Gastroesophageal sphincter (tissue), 4 donors: ENCODE data around the gene HES3. TPM values are rescaled to one million over a fixed set of nuclear protein-coding genes. Genes with fewer than 3 reads are reported as not detected.
A peak's percentile ranks its signal among the peaks of the same experiment; 100 is the strongest.

Experiments used
- ATAC-seq: fragments of 150-250 bp; one replicate; pipeline ENCODE4 v1.9.1; 2016; ENCODE audit warnings: mild to moderate bottlenecking, moderate library complexity
- H3K27ac ChIP-seq, 4 donors: fragments of 200-600 bp; sonication (generic) in 3 of 4; 1 replicate in 3 of 4; 2 replicates in 1 of 4; pipeline ENCODE4 v1.5.1; 2016 to 2019
- H3K27me3 ChIP-seq: fragments of 200-600 bp; sonication (generic); one replicate; pipeline ENCODE4 v1.5.1; 2019
- H3K36me3 ChIP-seq, 2 donors: fragments of 200-600 bp; sonication (generic); one replicate each; pipeline ENCODE4 v1.5.1; 2019; ENCODE audit warnings: control low read depth in 1 of 2
- H3K4me1 ChIP-seq, 3 donors: fragments of 200-600 bp; sonication (generic); 1 replicate in 2 of 3; 2 replicates in 1 of 3; pipeline ENCODE4 v1.5.1; 2016 to 2019; ENCODE audit warnings: control low read depth in 2 of 3
- H3K4me3 ChIP-seq, 2 donors: fragments of 200-600 bp; sonication (generic); one replicate each; pipeline ENCODE4 v1.5.1; 2019; ENCODE audit warnings: mild to moderate bottlenecking in 1 of 2, moderate library complexity in 1 of 2
- H3K9me3 ChIP-seq, 3 donors: fragments of 200-600 bp; sonication (generic); one replicate each; pipeline ENCODE4 v1.5.1; 2017 to 2019; ENCODE audit warnings: control low read depth in 2 of 3
- CTCF ChIP-seq, 4 experiments: fragments of 200-600 bp in 2 of 4; fragments of 450-650 bp in 2 of 4; sonication (generic) in 1 of 4; IDR thresholded peaks; one replicate each; pipeline ENCODE4 v1.5.1; 2017 to 2019; ENCODE audit warnings: antibody characterized with exemption in 4 of 4, mild to moderate bottlenecking in 2 of 4, moderate library complexity in 2 of 4
- EP300 ChIP-seq: sonication (generic); formaldehyde crosslinking; IDR thresholded peaks from one replicate; pipeline ENCODE4 v1.6.1; 2017; ENCODE audit warnings: antibody characterized with exemption, mild to moderate bottlenecking
- POLR2A ChIP-seq, 2 donors: fragments of 450-650 bp; IDR thresholded peaks; one replicate each; pipeline ENCODE4 v1.6.1; 2017; ENCODE audit warnings: antibody characterized with exemption in 2 of 2, mild to moderate bottlenecking in 2 of 2, moderate library complexity in 1 of 2
- POLR2AphosphoS5 ChIP-seq: sonication (generic); formaldehyde crosslinking; IDR thresholded peaks from one replicate; pipeline ENCODE4 v1.6.1; 2017; ENCODE audit warnings: antibody characterized with exemption
- WGBS, 2 donors: methylation state at CpG; one replicate each; pipeline ENCODE4 v1.1.5; 2018; ENCODE audit warnings: low coverage in 1 of 2; 5-methylcytosine and 5-hydroxymethylcytosine counted together
- total RNA-seq, 4 donors: library from RNA; depleted of rRNA; stranded (reverse); fragments of >200 nt; gene quantifications; one replicate each; pipeline ENCODE4 v1.1.0, GENCODE V29; 2016

HES3 gene
- total RNA-seq, 4 donors from 2014 or later: not detected

DNA sequence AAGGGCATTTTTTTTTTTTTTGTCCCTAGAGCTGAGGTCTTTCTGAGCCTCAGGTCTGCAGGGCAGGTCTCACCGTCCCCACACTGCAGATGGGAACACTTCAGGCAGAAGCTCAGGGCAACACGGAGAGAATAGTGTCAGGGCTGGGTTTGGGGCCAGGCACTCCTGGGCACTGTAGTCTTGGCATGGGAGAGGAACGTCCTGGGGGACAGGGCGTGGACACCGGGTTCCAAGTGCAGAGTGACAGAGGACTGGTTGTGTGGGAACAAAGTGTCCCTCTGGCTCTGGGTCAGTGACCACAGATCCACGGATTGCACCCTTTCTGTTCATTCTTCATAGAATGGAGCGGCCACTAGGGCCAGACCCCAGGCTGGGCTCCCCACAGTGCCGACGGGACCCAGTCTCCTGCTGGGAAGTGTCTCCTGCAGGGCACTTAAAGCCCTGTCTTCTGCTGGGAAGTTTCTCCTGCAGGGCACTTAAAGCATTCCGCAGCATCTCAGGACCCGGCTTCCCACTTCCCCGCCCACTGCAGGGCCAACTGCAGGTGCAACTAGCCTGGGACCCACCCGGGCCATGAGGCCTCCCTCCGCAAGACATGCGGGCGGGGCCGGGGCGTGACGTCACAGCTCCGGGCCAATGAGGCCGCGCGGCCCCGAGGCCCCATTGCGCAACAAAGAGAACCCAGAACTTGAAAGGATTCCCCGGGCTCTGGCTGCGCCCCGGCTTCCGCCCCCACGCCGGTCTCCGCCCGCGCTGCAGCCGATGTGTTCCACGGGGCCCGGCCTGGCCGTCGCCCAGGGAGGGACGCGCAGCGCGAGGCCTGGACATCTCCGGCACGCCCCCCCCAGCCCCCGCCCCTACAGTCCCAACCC, 15.7 kb downstream of the HES3 start:
- WGBS, 2 donors: 24% methylated on average over 4 of the region's 46 CpGs; no CpG with 5 or more reads in 1 of the 2 donors
- peaks cover 56% of the 10 kb centered on the region for H3K27me3 ChIP-seq

DNA sequence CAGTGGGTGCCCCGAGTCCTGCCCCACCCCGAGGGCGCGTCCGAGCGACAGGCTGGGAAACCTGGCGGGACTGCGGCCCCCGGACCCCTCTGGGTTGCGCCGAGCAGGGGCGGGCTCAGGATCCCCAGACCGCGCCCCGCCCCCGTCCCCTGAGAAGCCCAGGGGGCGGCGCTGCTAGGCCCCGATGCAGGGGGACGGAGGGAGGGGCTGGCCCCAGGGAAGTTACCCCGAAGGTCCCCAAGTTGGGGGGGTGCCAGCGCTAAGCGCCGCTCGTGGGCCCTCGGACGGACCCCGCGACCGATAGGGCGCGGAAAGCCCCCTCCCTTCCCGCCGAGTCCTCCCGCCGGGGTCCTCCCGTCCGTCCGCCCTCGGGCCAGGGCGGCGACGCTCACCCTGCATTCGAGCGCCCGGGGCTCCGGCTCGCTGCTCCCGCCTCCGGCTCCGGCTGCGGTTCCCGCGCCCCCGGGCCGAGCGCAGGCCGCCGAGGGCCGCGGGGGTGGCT, 16.5 kb downstream of the HES3 start:
- no CpG with 5 or more reads among the region's 61 CpGs for WGBS, 2 donors
- H3K27ac ChIP-seq: peak overlapping the region in 3 of 4 donors; percentile 58 to 79 (median 63)
- ATAC-seq: peak; percentile 15

More for the DNA sequence above, 15.7 kb downstream of the HES3 start:
- H3K9me3 ChIP-seq: no peaks in the 10 kb centered on the region
- no peak for TF ChIP-seq POLR2AphosphoS5
- TF ChIP-seq EP300: no peak
- TF ChIP-seq POLR2A (IDR thresholded peaks at IDR 0.05): no peak
- TF ChIP-seq CTCF (IDR thresholded peaks at IDR 0.05): no peak
- peaks cover 0 to 54% (median 25%) of the 10 kb centered on the region in 3 donors for H3K4me1 ChIP-seq
- peak; percentile 81 for ATAC-seq
- H3K27ac ChIP-seq: peak overlapping the region in 3 of 4 donors; percentile 58 to 79 (median 63)
- peak overlapping the region; percentile 45 to 71 for H3K4me3 ChIP-seq
- peaks cover 0 to under 1% of the 10 kb centered on the region in 2 donors for H3K36me3 ChIP-seq

DNA sequence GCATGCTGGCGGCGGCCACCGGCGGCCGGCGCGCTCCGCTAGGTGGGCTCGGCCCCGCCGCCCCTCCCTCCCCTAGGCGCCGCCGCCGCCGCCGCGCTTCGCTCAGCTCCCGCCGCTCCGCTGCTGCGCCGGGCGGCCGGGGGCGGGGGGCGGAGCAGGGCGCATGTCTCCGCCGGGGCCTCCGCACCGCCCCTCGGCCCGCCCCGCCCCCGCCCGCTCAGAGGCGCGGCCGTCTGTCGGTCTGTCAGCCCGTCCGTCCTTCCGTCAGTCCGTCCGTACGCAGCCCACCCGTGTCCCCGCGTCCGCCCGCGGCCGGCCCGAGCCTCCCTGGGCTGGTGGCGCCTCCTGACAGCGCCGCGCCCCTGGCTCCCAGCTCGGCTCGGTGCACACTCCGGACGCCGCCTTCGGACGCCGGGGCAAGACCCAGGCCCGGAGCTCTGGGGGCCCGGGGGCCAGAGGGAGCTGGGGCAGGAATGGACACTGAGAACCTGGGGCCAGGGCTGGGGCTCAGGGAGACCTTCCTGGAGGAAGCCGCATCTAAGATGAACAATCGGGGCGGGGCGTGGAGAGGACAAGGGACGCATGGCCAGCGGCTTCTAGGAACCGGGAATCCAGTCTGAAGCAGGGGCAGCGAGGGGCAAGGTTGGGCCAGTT, 17.1 kb downstream of the HES3 start, which contains the start of gene GPR153:
Gene GPR153, minus strand, starts transcription at position 138 of the 654 bp plus-strand sequence. CDS start 6,193 bp downstream, outside the sequence.
- Histone ChIP-seq H3K4me3 (peak within 1 kb of the TSS; percentile 45 to 71), H3K27ac (peak within 1 kb of the TSS in 3 of 4 donors; percentile 58 to 81 (median 70)), H3K9me3 (no peaks in the 10 kb centered on the region), H3K27me3 (peaks cover 56% of the 10 kb centered on the region), H3K4me1 (peaks cover 0 to 60% (median 25%) of the 10 kb centered on the region in 3 donors), H3K36me3 (no peaks in the 10 kb centered on the region)
- no peak for TF ChIP-seq POLR2AphosphoS5
- no peak for TF ChIP-seq EP300
- no peak for TF ChIP-seq CTCF (IDR thresholded peaks at IDR 0.05)
- no peak for TF ChIP-seq POLR2A (IDR thresholded peaks at IDR 0.05)
- no CpG with 5 or more reads among the region's 78 CpGs for WGBS, 2 donors
- peak; percentile 72 for ATAC-seq

More for the DNA sequence above, 16.5 kb downstream of the HES3 start:
- Histone ChIP-seq H3K27me3 (peaks cover 56% of the 10 kb centered on the region), H3K4me3 (peak overlapping the region; percentile 45 to 71), H3K4me1 (peaks cover 0 to 58% (median 25%) of the 10 kb centered on the region in 3 donors), H3K9me3 (no peaks in the 10 kb centered on the region), H3K36me3 (no peaks in the 10 kb centered on the region)
- TF ChIP-seq EP300 (no peak), POLR2AphosphoS5 (no peak), POLR2A (IDR thresholded peaks at IDR 0.05) (no peak), CTCF (IDR thresholded peaks at IDR 0.05) (no peak)

- TF ChIP-seq POLR2AphosphoS5 (no peak), EP300 (no peak), CTCF (IDR thresholded peaks at IDR 0.05) (no peak), POLR2A (IDR thresholded peaks at IDR 0.05) (no peak)
- no peaks in the 10 kb centered on the region for H3K36me3 ChIP-seq
- WGBS, 2 donors: 21 to 40% methylated on average over 1 to 5 of the region's 15 CpGs
- H3K9me3 ChIP-seq: no peaks in the 10 kb centered on the region
- H3K27ac ChIP-seq: peak overlapping the region in 3 of 4 donors; percentile 58 to 81 (median 70)
- ATAC-seq: no peak
- H3K4me3 ChIP-seq: peak overlapping the region in 1 of 2 donors; percentile 71
- peaks cover 0 to 65% (median 25%) of the 10 kb centered on the region in 3 donors for H3K4me1 ChIP-seq
- H3K27me3 ChIP-seq: peaks cover 56% of the 10 kb centered on the region
Observed at GRCh38 chr1:6261615-6261995, 17.6 kb downstream of the HES3 start.
